Glutamatergic neuron (in vitro differentiated cells): Measurements from ENCODE around the gene ZNHIT3. TPM values are rescaled to one million over a fixed set of nuclear protein-coding genes. Genes with fewer than 3 reads are reported as not detected.

Experiments
- DNase-seq: peaks from one replicate; pipeline ENCODE4 v3.0.0; 2022
- H3K27ac Mint-ChIP-seq: one replicate; pipeline ENCODE4 v1.8.0; 2020; ENCODE audit warnings: mild to moderate bottlenecking, mixed read lengths, inconsistent platforms; ENCODE audit not compliant: unreplicated experiment
- H3K27me3 Mint-ChIP-seq: one replicate; pipeline ENCODE4 v1.8.0; 2020; ENCODE audit warnings: mild to moderate bottlenecking, moderate library complexity, mixed read lengths, inconsistent platforms; ENCODE audit not compliant: unreplicated experiment
- H3K36me3 Mint-ChIP-seq: one replicate; pipeline ENCODE4 v1.8.0; 2020; ENCODE audit warnings: mild to moderate bottlenecking, mixed read lengths, inconsistent platforms; ENCODE audit not compliant: unreplicated experiment
- H3K4me1 Mint-ChIP-seq: one replicate; pipeline ENCODE4 v1.8.0; 2020; ENCODE audit warnings: mild to moderate bottlenecking, low read depth, mixed read lengths, inconsistent platforms; ENCODE audit not compliant: unreplicated experiment
- H3K4me3 Mint-ChIP-seq: one replicate; pipeline ENCODE4 v1.8.0; 2020; ENCODE audit warnings: mild to moderate bottlenecking, mixed read lengths, inconsistent platforms; ENCODE audit not compliant: unreplicated experiment
- H3K9me3 Mint-ChIP-seq: one replicate; pipeline ENCODE4 v1.8.0; 2020; ENCODE audit warnings: mild to moderate bottlenecking, moderate library complexity, mixed read lengths, inconsistent platforms; ENCODE audit not compliant: unreplicated experiment
- CTCF ChIP-seq: fragments of 200-600 bp; sonication (generic); IDR thresholded peaks from one replicate; pipeline ENCODE4 v1.5.0; 2021; ENCODE audit not compliant: partially characterized antibody, unreplicated experiment
- total RNA-seq: library from RNA; stranded (reverse); fragmentation: NEBNext Ultra II Directional; extraction: Animal tissue kit (Norgen Biotek cat#: 25700); gene quantifications from one replicate; pipeline ENCODE4 v1.2.1, GENCODE V29; 2021; ENCODE audit not compliant: unreplicated experiment

Gene ZNHIT3
- total RNA-seq, 1 donor from 2014 or later = 101 TPM

- Mint-ChIP-seq H3K36me3 (peaks cover 10% of the 10 kb centered on the region), H3K9me3 (peaks cover 4% of the 10 kb centered on the region), H3K4me3 (peak overlapping the region; percentile 19), H3K27me3 (no peaks in the 10 kb centered on the region), H3K27ac (no peak overlapping the region), H3K4me1 (peaks cover 26% of the 10 kb centered on the region)
- TF ChIP-seq CTCF = no peak
- no peak for DNase-seq
These were observed 7.5 kb downstream of the ZNHIT3 start for GRCh38 chr17:36493956-36494355.

GRCh38 chr17:36494674-36495073, 8.2 kb downstream of the ZNHIT3 start:
- peaks cover 4% of the 10 kb centered on the region for H3K9me3 Mint-ChIP-seq
- no peak overlapping the region for H3K4me3 Mint-ChIP-seq
- H3K36me3 Mint-ChIP-seq = peaks cover 5% of the 10 kb centered on the region
- no peak overlapping the region for H3K27ac Mint-ChIP-seq
- no peak for TF ChIP-seq CTCF
- no peaks in the 10 kb centered on the region for H3K27me3 Mint-ChIP-seq
- no peak for DNase-seq
- H3K4me1 Mint-ChIP-seq = peaks cover 26% of the 10 kb centered on the region

DNA sequence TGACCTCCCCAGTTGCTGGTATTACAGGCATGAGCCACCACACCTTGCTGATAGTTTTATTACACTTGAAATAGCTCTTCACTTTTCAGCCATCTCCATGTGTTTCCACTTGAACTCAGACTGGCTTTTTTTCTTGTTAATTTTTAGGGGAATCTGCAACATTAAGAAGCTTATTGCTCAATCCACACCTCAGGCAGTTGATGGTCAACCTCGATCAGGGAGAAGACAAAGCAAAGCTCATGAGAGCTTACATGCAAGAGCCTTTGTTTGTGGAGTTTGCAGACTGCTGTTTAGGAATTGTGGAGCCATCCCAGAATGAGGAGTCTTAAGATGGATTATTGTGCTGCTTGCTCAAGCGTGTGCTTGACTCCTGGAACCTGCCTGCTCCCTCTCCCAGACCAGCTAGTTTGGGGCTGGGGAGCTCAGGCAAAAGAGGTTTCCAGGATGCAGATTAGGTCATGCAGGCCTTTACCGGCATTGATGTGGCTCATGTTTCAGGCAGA, 8.6 kb downstream of the ZNHIT3 start:
- Mint-ChIP-seq H3K4me1 (peaks cover 26% of the 10 kb centered on the region), H3K36me3 (peaks cover 5% of the 10 kb centered on the region), H3K27me3 (no peaks in the 10 kb centered on the region), H3K9me3 (peaks cover 4% of the 10 kb centered on the region), H3K27ac (no peak overlapping the region), H3K4me3 (no peak overlapping the region)
- no peak for DNase-seq
- no peak for TF ChIP-seq CTCF

GRCh38 chr17:36496018-36496789, 9.7 kb downstream of the ZNHIT3 start:
- Mint-ChIP-seq H3K9me3 (peaks cover 7% of the 10 kb centered on the region), H3K27ac (peak overlapping the region; percentile 66), H3K27me3 (no peaks in the 10 kb centered on the region), H3K4me1 (peaks cover 26% of the 10 kb centered on the region), H3K36me3 (peaks cover 5% of the 10 kb centered on the region), H3K4me3 (no peak overlapping the region)
- no peak for DNase-seq
- TF ChIP-seq CTCF = no peak

GRCh38 chr17:36498155-36498554, 11.7 kb downstream of the ZNHIT3 start:
- Mint-ChIP-seq H3K27me3 (no peaks in the 10 kb centered on the region), H3K9me3 (peaks cover 5% of the 10 kb centered on the region), H3K27ac (peak overlapping the region; percentile 43), H3K4me3 (peak overlapping the region; percentile 46), H3K36me3 (peaks cover 11% of the 10 kb centered on the region), H3K4me1 (peaks cover 26% of the 10 kb centered on the region)
- DNase-seq = peak; percentile 50
- TF ChIP-seq CTCF = no peak
